Astrocyte of the spinal cord (primary cell): ENCODE results near the gene PTGES3.

Experiments
- DNase-seq: peaks from one replicate; pipeline ENCODE4 v3.0.0; 2011; ENCODE audit warnings: low read depth, low spot score
- H3K4me3 ChIP-seq: 2 replicates; pipeline ENCODE4 v1.5.1; 2011; ENCODE audit warnings: low read depth, mild to moderate bottlenecking, low read length, moderate library complexity
- in situ Hi-C: cut with HindIII; loops from 2 replicates; pipeline ENCODE4 v1.10.0; 2017; ENCODE audit warnings: low sequenced_read_pairs
- TF ChIP-seq, protein P1 (sequence below): IDR thresholded peaks from 2 replicates; pipeline ENCODE4 v1.5.1; 2012; ENCODE audit warnings: low read depth, mild to moderate bottlenecking, low read length, inconsistent platforms

Gene PTGES3

DNA sequence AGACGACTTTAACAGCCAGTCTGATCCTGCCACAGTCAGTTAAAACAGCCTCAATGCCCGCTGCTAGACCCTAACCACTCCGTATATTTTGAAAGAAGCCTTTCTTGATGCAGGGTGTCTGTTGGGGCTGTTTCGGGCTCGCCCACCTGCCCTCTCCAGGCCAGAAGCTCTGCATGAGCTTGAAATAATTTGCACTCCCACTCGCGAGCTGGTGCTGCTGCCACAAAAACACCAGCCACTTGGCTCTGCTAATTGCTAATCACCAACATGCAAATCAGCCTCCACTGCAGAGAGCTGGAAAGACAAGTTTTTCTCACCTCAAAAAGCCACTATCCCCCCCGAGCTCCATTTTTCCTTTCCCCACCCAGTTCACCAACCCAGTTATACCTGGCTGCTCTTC, 73.5 kb downstream of the PTGES3 start:
- DNase-seq = no peak
- TF ChIP-seq, protein P1, sequence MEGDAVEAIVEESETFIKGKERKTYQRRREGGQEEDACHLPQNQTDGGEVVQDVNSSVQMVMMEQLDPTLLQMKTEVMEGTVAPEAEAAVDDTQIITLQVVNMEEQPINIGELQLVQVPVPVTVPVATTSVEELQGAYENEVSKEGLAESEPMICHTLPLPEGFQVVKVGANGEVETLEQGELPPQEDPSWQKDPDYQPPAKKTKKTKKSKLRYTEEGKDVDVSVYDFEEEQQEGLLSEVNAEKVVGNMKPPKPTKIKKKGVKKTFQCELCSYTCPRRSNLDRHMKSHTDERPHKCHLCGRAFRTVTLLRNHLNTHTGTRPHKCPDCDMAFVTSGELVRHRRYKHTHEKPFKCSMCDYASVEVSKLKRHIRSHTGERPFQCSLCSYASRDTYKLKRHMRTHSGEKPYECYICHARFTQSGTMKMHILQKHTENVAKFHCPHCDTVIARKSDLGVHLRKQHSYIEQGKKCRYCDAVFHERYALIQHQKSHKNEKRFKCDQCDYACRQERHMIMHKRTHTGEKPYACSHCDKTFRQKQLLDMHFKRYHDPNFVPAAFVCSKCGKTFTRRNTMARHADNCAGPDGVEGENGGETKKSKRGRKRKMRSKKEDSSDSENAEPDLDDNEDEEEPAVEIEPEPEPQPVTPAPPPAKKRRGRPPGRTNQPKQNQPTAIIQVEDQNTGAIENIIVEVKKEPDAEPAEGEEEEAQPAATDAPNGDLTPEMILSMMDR = no peak
- in situ Hi-C loops = no loop called here
- no peak overlapping the region for H3K4me3 ChIP-seq
